HG03103 (cell line): ENCODE measurements around the gene CDK12.

ENCODE experiments used
- ATAC-seq: cut with Tn5 transposase; IDR thresholded peaks from one replicate; pipeline ENCODE4 v1.9.1; 2021; ENCODE audit warnings: low read depth; ENCODE audit not compliant: unreplicated experiment

The CDK12 gene

DNA sequence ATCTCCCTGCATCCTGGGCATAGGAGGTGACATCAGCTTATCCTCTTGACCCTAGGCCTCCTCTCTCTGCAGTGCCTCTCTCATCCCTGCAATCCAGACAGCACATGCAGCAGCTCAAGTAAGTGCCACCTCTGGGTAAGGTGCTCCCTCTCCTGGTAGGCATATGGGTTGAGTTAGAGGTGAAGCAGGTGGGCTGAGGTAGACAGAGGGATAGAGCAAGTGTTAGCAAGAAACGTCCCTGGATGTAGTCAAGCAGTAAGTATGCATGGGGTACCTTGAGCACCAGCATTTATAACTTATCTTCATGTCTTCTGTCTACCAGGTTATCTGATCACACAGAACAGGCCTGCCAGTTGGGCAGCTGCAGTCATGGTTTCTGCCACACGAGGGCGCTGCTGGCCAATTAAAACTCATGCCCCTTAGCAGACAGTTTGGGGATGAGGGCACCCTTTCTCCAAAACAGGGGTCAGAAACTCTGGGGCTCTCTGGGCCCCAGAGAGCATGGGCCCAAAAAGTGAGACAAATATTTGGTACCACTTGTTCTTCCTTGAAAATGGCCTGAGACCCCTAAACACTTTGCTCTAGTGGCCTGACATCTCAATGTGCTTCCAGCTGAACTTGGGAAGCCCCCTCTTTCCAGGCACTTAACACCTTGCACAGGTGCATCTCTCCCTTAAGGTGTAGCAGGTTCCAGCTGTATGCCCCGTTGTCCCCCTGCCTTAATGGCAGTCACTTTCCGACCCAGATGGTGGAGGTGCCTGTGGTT lies 86.6 kb downstream of the CDK12 start:
- no peak for ATAC-seq

DNA sequence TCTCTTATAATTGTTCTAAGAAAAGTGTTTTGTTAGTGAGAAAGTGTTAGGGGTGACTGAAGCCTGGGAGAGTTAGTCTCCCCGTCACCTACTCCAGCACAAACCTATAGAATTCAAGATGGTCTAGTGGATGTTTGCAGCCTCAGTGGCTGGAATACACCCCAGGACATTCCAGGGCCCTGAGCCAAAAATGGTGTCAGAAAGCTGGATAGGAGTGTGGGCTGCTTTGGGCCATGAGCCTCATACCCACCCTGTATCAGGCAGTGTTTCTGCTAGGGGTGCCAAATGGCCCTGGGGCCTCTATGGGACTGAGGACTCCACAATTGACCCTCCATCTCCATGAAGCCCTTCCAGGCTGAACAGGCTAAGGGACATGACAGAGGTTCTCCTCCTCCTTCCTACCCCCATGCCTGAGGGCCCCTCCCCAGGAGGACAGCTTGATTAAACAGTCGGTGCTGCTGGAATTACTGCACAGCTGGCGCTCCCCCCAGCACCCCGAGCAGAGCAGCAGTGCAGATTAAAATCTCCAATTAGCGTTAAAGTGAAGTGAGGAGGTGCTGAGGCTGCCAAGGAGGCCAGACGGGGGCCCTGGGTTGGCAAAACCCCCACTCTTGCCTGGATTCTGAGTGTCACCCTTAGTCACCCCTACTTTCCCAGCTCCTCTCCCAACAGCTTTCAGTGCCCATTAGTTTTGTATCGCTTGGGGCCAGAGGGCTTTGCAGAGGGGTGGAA lies 87.4 kb downstream of the CDK12 start:
- ATAC-seq: no peak

DNA sequence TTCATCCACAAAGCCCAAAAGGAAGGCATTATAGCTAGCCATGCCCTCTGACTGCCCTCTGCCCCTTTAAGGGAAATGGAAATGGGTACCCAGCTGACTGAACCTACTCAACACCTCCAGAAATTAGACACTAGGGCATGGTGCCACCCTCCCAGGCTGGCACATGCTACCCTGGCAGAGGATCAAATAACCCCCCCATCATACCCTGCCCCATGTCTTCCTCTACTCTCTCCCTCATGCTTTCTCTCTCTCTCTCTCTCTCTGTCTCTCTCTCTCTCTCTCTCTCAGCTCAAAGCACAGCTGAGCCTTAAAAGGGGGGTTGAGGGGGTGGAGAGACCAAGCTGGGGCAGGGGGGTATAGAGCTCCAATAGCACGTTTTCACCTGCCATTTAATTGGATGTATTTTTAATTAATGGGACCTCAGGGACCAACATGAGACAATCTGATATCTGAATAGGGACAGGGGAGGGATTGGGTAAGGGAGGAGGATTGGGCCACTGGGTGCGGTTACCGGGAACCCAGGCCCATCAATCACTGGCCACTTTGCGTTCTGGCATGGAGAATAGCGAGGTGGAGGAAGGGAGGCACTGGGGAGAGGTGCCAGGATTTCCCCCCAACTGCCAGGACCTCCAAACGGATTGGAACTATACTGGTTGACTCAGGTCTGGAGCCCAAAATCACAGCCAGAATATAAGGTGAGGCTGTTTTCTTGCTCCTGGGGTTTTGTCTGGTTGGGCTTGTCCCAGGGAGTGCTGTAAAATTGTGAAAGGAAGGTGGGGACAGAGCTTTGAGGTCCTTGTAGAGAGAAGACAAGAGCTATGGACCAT lies 88.7 kb downstream of the CDK12 start:
- no peak for ATAC-seq

DNA sequence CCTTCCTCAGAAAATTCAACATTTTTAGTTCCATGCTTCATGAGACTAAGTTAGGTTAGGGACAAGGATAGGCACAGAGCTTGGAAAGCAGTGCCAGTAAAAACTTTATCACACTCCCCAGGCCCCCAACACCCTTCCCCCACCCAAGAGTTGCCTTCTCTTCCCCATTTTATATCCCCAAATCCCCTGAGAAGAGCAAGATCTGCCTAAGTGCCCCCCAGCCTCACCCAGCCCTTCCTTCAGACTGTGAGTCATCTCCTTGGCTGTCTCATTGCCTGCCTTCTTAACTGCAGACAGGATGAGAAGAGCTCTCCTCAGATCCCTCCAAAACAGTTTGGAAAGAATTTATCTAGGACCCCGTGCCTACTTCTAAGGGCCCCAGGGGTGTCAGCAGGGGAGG lies 90.6 kb downstream of the CDK12 start:
- no peak for ATAC-seq

DNA sequence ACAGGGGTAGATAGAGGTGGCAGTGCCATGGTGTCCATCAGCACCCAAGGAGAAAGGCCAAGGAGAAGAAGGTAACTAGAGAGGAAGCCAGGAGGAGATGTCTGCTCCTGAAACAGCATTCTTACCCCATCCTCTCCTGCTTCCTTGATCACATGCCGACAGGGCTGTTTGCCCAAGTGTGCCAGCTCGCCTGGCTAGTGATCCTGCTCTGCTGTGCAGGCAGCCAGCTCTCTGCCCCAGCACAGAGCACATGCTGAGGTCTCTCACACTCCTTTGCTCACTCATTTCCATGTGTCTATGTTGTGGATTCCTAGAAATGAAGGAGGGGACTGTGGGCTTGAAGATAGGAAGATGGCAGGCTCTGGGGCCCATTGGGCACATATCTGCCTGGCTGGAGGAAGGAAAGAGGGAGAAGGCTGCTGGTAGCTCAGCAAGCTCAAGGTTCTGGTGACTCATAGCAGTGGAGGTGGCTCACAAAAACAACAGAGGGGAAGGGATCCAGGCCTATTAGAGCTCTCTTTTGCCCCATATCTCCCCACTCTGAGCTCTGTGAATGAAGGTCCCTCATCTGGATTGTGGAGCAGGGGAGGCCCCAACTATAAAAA lies 92.2 kb downstream of the CDK12 start:
- no peak for ATAC-seq

DNA sequence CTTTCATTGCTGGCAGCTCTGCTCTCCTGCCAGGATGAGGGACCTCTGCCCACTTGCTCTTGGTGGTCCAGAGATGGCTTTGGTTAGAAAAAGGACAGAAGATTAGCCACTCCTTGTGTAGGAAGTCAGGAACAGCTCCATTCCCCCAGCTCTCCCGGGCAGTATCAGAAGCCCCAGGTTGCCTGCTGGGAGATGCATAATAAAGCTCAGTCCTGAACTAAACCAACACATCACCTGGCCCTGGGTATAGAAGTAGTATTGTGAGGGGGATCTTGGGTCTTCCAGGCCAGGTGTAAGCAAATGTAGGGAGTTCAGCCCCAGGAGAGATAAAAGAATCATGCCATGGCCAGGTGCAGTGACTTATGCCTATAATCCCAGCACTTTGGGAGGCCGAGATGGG lies 94.1 kb downstream of the CDK12 start:
- no peak for ATAC-seq

DNA sequence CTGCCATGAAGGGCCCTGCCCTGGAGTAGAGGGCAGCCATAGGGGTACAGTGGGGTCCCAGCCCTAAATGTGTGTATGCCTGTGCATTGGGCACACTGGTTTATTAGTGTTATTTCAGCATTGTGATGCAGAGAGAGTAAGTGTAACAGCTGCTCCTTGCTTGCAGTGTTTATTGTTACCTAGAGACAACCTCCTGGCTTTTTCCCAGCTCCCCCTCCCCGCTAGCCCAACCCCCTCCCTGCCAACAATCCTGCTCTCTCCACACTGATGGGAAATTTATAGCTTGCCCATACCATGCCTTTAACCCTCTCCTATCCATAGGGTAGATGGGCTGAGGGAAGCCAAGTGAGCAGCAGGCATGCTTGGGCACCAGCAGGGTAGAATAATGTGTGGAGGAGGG lies 95.1 kb downstream of the CDK12 start:
- ATAC-seq: no peak

DNA sequence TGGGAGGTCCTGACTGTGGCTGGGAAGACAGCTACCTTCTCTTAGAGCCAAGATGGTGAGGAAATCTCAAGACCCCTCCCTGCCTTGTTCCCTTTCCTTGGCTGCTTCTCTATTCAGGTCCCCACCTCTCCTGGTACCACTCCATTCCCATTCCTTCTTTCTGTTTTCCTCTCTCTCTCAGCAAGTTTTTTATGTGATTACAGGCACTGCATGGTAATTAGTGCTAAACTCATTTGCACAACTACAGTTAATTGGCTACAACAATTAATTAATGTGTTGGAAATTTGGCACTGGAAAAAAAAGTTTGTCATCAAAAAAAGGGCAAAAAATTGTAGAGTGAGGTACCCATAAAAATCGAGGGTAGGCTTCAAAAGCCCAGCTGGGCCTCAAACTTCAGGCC lies 101.1 kb downstream of the CDK12 start:
- no peak for ATAC-seq

DNA sequence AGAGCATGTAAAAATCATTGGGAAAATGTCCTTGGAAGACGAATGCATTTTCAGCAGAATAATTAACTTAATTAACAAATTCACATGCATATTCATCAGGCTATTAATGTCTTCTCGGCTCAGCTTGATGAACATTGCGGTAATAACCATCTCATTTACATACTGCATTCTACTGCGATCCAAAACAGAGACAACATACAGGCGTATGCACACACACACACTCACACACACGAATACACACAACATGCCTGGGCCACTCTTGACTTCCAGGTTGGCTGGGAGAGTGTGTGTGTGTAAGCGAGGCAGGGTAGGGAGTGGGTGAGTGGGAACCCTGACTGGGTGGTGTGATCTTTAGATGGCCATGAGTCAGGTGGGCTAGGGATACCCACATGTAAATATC lies 101.7 kb downstream of the CDK12 start:
- no peak for ATAC-seq

DNA sequence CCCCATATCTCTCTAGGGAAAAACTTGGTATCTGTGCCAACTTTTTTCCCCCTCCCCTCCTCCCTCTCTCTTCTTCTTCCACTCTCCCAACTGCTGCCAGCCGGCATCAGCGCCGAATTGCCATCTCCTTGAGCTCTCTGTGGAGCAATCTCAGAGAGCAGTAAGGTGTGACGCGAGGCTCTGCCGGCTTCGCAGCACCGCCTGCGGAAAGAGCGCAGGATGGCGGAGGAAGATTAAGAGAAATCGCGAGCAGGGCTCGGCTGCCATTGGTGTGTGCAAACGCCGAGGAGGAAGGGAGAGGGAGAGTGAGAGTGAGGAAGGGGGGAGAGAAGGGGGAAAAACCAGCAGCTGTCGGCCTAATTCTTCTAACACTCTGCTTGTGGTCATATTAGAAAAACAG lies 102.2 kb downstream of the CDK12 start:
- ATAC-seq: no peak

DNA sequence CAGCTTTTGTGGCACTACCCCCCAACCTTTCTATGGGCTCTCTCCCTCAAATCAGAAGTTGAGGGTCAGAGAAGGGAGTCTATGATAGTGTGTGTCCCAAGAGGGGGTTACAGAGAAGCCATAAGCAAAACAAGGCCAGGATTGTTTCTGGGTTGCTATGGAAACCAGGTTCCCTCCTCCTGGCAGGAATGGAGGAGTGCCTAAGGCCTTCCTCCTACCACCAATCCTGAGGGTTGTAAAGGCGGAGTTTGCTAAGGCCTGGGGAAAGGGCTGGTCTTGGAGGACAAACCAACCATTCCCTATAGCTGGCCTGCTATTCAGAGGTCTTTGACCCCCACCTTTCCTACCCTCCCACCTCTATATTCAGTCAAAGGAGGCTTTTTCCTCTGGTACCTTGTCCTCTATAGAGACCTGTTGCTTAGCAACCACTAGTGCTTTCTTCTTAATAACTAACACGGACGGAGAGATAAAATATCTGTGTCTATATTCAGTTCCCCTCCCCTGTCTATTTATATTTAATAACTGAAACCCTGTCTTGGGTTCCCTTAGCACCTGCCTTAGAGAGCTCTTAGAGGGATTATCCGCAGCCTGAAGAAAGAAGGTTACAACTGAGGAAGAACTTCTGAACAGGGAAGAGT lies 103.0 kb downstream of the CDK12 start:
- ATAC-seq: no peak

DNA sequence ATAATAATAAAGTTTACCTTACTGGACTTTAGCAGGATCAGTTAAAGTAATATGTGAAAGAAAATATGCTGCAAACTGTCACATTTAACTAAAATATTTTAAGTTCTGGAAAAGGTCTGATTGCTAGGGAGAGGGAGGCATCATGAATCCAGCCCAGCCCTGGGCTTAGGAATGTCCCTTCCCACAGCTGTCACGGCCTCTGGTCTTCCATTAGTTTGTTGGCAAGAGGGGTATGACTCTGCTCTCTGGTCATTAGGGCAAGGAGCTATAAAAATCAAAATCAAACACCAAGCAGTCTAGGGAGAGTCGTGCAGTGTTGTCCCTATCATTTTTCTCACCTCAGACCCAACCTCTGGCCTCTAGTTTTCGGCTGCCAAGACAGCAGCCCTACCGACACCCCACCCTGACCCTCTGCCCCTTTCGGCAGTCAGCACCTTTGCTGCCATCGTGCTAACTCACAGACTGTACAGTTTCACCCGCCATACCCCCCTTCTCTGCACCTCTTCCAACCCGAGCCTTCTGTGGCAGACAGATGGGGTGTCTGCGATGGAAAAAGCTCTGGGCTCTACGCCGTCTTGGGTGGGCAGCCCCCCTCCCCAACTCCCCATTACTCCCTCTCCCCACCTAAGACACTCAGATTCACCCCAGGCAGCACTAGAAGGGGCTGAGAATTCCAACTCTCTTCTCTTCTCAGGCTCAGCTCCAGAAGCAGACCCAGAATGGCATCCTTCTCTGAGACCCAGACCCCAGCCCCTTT lies 105.0 kb downstream of the CDK12 start:
- ATAC-seq: no peak

DNA sequence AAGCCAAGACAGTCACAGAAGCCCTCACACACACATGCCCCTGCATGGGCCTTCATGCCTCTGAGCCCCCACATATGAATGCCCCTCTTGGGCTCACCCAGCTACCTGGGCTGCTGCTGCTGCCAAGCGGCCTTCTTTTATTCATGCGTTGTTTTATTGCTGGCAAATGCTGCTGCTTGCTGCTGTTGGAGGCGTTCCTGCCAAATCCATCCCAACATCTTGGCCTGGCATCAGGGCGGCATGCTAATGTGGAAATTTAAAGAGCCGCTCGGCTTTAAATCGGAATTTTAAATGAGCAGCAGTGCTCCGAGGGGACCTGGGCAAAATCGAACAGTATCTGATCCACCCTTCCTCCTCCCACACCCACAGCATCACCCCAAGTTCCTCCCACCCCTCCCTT lies 107.4 kb downstream of the CDK12 start:
- ATAC-seq: no peak

DNA sequence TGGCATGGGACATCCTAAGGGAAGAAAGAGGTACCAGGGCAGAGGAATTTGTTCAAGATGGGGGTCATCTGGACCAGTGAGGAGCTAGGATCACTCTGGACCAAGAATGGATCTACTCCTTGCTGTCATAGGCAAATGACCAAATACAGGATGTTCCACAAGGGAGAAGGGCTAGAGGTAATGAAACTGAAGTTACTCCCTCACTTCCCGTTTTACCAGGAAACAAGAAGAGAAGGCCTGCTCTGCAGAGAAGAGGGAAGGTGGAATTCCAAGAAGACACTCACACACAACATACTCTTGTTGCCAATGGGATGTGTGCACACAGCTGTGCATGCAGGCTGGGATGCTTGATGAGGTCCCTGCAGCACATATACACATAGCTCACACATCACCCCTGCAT lies 107.8 kb downstream of the CDK12 start:
- no peak for ATAC-seq

DNA sequence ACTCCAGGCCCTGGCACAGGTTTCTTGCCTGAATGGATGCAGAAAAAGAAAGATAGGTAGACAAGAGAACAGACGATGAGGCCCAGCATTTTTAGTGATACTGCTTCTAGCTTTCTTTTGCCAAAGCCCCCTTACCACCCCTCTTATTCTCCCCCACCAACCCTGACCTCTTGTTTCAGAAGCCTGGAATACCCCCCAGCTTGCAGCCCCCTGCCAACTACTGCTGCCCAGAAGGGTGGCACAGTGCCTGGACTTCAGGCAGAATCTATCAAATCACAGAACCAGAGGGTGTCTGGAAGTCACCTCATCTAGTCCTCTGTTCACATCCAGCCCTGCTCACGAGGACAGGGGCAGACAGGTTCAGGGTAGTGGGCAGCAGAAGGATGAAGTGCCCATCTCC lies 110.8 kb downstream of the CDK12 start:
- no peak for ATAC-seq

DNA sequence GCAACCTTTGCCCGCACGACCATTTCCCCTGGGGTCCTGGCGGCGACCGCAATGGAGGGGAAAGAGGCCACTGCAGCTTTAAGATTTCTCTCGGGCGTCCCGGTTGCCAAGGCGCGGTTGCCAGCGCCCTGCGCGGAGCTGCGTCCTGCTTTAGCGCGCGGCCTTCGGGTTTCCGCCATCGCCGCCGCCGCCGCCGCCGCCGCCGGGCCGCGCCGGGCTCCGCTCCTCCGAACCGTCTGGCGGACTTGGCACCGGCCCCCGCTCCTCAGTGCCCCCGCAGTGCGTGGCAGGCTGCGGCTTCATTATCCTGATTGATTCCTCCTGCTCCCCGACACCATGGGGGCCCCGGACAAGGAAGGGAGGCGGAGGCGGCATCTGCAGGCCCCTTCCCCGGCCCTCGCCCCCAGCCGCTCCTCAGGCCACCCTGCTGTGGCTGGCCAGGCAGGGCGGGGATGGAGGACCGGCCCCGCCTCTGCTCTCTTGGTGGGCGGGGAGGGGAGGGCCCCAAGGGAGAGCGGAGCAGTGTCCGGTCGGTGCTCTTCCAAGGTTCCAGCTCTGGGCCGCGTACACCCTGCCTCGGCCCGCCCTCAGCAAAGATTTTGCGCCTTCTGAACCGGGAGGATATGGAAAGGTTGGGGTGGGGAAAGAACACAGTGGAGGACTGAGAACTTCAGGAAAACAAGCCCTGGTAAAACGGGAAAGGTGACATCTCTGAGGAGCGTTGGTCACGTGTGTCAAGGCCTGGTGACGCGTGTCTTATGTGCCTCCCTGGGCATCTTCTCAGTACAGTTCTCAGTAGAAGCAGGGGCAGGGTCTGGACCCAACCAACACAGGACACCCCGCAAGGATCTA lies 112.4 kb downstream of the CDK12 start:
- no peak for ATAC-seq

DNA sequence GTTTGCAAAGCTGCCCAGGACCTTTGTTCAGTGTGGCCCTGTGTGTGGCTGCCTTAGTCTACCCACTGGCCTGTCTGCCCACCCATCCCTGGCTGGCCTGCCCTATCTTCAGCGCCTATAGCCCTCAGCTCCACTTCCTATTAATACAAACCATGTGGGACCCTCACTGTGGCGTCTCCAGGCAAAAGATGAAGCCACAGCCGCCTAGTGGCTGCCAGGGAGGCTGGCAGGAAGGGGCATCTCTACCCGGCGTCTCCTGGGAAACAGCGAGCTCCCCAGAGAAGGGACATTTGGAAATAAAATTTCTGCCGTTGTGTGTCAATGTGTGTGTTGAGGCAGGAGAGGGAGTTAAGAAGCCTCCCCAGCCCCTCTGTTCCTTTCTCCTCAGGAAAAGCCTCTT lies 114.9 kb downstream of the CDK12 start:
- no peak for ATAC-seq

DNA sequence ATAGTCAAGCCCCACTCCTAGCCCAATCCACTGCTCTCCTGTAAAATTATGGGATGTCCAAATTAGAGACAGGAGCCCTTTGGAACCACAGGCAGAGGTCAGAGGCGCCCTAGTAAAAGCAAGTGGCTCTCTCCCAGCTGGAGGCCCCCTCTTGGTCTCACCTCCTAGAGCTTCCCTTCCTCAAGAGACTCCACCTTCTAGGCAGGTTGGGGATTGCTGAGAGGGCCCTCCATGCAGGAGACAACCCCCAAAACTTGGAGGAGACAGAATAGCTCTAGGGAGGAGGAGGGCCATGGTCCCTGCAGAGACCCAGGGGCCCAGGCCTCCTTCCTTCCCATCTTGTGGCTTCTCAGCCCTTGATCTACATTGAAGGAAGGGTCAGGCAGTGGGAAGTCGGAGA lies 117.0 kb downstream of the CDK12 start:
- no peak for ATAC-seq
